GM18873 (cell line): ENCODE results near the gene DELE1.
"Not testable (repeated sequence)": the region's sequence is repeated elsewhere in the genome, so short reads cannot be mapped to it uniquely, and the experiment has no call there.

Experiments
- ATAC-seq: cut with Tn5 transposase; IDR thresholded peaks from one replicate; pipeline ENCODE4 v1.9.1; 2021; ENCODE audit warnings: mild to moderate bottlenecking, moderate library complexity, moderate number of reproducible peaks; ENCODE audit not compliant: unreplicated experiment, low FRiP score

DELE1 gene

DNA sequence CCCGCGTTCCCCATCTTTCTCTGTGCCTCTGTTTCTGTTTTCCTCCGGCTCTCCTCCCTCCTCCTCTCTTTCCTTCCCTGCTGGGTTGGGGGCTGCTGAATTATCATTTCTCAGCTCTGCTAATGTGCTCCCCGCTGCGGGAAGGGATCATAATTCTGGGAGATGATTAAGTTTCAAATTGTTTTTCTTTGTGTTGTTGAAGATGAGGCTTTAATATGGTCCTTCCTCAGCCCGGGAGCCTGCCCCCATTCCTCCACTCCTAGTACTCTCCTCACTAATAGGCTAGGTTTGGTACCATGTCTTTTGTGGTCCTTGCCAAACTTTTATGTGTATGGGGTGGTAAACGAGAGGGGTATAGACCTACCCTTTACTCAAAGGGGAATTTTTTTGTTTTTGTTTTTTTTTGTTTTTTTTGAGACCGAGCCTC lies 39.8 kb upstream of the DELE1 start:
- no peak for ATAC-seq

- no peak for ATAC-seq
Observed at GRCh38 chr5:141889282-141889871, 34.3 kb upstream of the DELE1 start.

GRCh38 chr5:141890429-141890828 lies 33.2 kb upstream of the DELE1 start:
- not testable (repeated sequence) for ATAC-seq

- no peak for ATAC-seq
Observed at GRCh38 chr5:141897425-141897824, 26.2 kb upstream of the DELE1 start.

DNA sequence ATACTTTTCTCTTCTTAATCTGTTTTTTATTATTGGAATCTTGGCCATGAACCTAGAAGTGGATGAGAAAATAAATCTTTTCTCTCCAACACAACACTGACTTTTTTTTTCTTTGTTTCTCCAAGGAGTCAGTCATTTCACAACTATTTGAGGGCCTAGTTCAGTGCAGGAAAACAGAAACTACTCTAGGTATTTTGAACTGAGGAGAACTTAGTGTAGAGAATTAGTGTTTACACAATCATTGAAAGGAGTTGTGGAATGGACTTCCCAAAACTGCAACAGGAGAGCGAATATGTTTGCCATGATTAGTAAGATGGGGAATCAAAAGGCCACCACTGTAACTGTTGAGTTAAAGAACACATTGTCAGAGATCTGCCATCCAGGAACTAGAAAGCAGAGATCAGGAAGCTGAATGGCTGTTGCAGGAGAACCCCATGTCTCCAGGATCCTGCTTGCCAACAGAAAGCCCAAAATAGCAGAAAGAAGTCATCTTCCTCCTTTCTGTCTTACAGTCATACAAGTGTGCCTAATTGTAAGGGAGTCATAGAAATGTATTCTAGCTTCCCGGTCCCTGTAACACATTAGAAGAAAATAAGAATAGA lies 25.1 kb upstream of the DELE1 start:
- ATAC-seq, result no peak

DNA sequence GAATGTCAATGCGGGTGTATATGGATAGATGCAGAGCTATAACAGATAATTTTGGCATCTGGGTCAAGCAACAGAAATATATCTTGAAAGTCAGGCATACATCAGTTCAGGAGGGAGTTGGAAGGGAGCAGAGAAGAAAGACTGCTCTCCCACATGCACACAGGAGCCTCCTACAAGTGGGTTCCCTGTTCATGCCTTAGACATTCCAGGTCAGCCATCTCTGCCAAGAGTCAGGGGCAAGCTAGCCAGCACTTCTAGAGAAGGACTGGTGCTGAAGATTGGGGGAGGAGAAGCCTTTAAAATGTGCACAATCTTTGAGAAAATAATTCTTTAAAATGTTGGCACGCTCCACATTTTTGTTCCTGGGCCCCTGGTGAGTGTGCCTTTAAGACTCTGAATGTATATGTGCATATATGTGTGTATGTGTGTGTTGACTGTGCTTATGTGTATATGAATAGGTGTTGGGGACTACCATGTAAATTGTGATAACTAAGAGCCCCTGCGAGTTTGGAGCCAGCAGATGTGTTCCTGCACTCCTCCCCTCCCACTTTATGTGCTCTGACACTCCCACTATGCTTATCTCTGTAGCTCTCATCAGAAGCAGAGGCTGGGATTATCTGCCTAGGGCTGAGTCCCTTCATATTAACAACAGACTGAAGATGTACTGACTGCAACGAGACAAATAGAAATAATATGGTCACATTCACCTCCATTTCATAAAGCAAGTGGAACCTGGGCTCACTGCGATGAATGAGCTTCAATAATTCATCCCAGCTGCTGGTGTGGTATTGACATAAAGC lies 21.5 kb upstream of the DELE1 start:
- ATAC-seq, result no peak

DNA sequence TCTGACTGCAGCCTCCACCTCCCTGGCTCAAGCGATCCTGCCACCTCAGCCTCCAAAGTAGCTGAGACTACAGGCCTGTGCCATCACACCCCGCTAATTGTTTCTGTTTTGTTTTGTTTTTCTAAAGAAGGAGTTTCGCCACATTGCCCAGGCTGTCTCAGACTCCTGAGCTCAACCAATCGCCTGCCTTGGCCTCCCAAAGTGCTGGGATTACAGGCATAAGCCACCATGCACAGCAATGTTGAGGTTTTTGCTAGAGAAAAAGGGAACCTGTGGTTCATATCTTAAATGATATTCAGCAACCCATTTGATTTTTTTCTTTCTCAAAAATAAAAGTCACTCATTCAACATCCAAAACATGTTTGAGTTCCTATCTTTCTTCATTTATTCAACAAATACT lies 20.4 kb upstream of the DELE1 start:
- no peak for ATAC-seq

DNA sequence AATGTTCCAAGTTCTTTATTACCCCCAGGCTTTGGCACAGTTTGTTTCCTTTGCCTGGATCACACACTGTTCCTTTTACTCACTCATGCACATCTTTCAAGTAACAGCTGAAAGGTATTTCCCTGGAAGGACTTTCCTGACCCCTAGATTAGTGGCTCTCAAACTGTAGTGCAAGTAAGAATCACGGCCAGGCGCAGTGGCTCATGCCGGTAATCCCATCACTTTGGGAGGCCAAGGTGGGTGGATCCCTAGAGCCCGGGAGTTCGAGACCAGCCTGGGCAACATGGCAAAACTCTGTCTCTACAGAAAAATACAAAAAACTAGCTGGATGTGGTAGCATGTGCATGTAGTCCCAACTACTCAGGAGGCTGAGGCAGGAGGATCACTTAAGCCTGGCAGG lies 19.1 kb upstream of the DELE1 start:
- no peak for ATAC-seq

DNA sequence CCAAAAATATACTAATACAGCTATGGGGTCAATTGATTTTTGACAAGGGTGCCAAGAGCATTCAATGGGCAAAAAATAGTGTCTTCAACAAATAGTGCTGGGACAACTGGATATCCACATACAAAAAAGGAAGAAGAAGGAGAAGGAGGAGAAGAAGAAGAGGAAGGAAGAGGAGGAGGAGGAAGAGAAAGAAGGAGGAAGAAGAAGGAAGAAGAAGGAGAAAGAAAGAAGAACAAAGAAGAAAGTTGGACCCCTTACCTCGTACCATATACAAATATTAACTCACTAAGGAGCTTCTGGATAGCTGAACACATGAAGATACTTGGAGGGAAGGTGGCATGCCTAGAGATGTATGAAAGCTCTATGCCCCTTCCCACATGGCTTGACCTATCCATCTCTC lies 17.2 kb upstream of the DELE1 start:
- ATAC-seq, result no peak

GRCh38 chr5:141906972-141907371 lies 16.7 kb upstream of the DELE1 start:
- no peak for ATAC-seq

DNA sequence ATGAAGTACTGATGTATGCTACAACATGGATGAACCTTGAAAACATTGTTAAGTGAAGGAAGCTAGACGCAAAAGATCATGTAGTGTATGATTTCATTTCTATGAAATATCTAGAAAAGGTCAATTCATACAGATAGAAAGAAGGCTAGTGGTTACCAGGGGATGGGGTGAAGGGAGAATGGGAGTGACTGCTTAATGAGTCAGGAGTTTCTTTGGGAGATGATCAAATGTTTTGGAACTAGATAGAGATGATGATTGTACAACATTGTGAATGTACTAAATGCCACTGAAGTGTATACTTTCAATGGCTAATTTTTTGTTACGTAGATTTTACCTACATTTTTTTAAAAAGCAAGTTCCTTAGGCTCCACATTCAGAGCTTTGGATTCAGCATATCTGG lies 14.9 kb upstream of the DELE1 start:
- no peak for ATAC-seq

GRCh38 chr5:141909212-141909611 lies 14.5 kb upstream of the DELE1 start:
- no peak for ATAC-seq

- ATAC-seq, result no peak
Observed at GRCh38 chr5:141910271-141910673, 13.4 kb upstream of the DELE1 start.

GRCh38 chr5:141913560-141914198 lies 10.0 kb upstream of the DELE1 start:
- ATAC-seq, result no peak

GRCh38 chr5:141914199-141914743 lies 9.4 kb upstream of the DELE1 start:
- no peak for ATAC-seq

- ATAC-seq, result no peak
Observed at GRCh38 chr5:141914797-141915196, 8.9 kb upstream of the DELE1 start.

DNA sequence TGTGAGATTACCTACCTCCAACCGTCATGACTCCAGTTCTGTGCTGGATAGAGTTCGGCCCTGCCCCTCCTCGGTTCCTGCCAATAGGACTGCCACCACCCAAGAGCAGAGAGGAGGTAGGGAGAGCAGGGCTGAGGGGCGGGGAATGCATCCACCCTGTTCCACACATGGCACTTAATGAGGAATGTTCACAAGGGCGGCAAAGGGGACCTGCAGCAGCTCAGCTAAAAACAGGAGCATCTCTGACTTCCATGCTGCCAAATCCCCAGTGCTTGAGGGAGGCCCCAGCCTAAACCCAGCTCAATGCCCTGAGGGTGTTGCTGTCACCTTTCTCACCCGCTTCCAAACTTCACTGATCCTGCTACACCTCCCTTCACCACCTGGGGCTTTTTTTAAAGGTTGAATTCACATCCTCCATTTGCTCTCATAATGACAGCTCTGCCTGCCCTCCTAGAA lies 7.8 kb upstream of the DELE1 start:
- ATAC-seq, result no peak

GRCh38 chr5:141916522-141916921 lies 7.1 kb upstream of the DELE1 start:
- ATAC-seq, result no peak

DNA sequence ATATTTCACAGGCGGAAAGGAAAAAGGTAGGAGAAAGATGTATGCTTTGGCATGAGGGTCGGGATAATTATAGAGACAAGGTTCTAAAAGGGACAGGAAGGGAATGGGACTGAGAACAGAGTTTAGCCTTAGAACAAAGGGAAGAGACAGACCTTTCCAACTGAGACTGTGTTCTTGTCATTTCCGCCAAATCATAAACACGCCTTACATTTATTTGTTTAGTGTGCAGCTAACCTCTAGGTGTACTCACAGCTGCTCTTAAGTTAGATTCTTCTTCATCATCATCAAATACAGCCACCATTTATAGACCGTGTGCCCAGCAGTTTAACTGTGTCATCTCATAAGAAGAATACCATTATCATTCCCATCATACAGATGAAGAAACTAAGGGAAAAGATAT lies 5.9 kb upstream of the DELE1 start:
- ATAC-seq, result no peak

- ATAC-seq, result no peak
Observed at GRCh38 chr5:141919218-141920119, 4.2 kb upstream of the DELE1 start.
